ENCODE results near the gene HIVEP3. TPM values are rescaled to one million over a fixed set of nuclear protein-coding genes. Genes with fewer than 3 reads are reported as not detected.

HIVEP3 gene
- total and polyA plus RNA-seq, 3 experiments from 2014 or later: 15.1 to 24.0 (median 23.0) TPM

GRCh38 chr1:41805771-41806471 lies 112.8 kb downstream of the HIVEP3 start:
- Mint-ChIP-seq H3K36me3 (no peaks in the 10 kb centered on the region), H3K4me3 (peak overlapping the region in 6 of 7 donors; percentile 62 to 90 (median 80)), H3K9me3 (no peaks in the 10 kb centered on the region), H3K27me3 (no peaks in the 10 kb centered on the region), H3K4me1 (peaks cover 79 to 89% (median 87%) of the 10 kb centered on the region in 3 donors), H3K27ac (peak overlapping the region; percentile 82 to 95 (median 92))
- ChIA-PET CTCF (interaction anchor here (1.3 kb wide), 1 partner anchor 368 kb away, joined by 4 read pairs; no protein-coding TSS in a partner anchor), POLR2A (no interaction called here)
- H3K27me3 ChIP-seq (ENCODE audit: insufficient read depth, low read length, poor library complexity, severe bottlenecking): no peaks in the 10 kb centered on the region
- H3K27ac ChIP-seq (ENCODE audit: low read depth, low read length): peak overlapping the region; percentile 58
- no peaks in the 10 kb centered on the region for H3K36me3 ChIP-seq (ENCODE audit: insufficient read depth, low read length)
- H3K9me3 ChIP-seq (ENCODE audit: low read length): no peaks in the 10 kb centered on the region
- H3K4me1 ChIP-seq (ENCODE audit: insufficient read depth, low read length): peaks cover 74% of the 10 kb centered on the region
- peak in 3 of 5 donors; percentile 15 to 58 (median 29) for DNase-seq
- peak overlapping the region; percentile 18 for H3K4me3 ChIP-seq (ENCODE audit: low read length)

GRCh38 chr1:41804176-41804575 lies 114.5 kb downstream of the HIVEP3 start:
- H3K4me3 ChIP-seq (ENCODE audit: low read length): no peak overlapping the region

GRCh38 chr1:41803656-41804055 lies 115.1 kb downstream of the HIVEP3 start:
- peak overlapping the region in 6 of 7 donors; percentile 24 to 88 (median 70) for H3K4me3 Mint-ChIP-seq

More at GRCh38 chr1:41804176-41804575, 114.5 kb downstream of the HIVEP3 start:
- no peaks in the 10 kb centered on the region for H3K27me3 ChIP-seq (ENCODE audit: insufficient read depth, low read length, poor library complexity, severe bottlenecking)
- Mint-ChIP-seq H3K4me3 (peak overlapping the region in 6 of 7 donors; percentile 51 to 84 (median 72)), H3K36me3 (peaks cover 0 to 3% (median 0%) of the 10 kb centered on the region in 3 donors), H3K27ac (peak overlapping the region; percentile 89 to 97 (median 93)), H3K4me1 (peaks cover 87 to 94% (median 94%) of the 10 kb centered on the region in 3 donors), H3K27me3 (no peaks in the 10 kb centered on the region), H3K9me3 (no peaks in the 10 kb centered on the region)
- ChIA-PET POLR2A (interaction anchor here (1.6 kb wide), 1 partner anchor 116 kb away, joined by 4 read pairs; no protein-coding TSS in a partner anchor), CTCF (interaction anchor here (1.0 to 1.8 kb wide), 7 partner anchors 8 to 230 kb away, joined by 3 to 8 read pairs (median 3); no protein-coding TSS in a partner anchor)
- H3K27ac ChIP-seq (ENCODE audit: low read depth, low read length): no peak overlapping the region
- H3K9me3 ChIP-seq (ENCODE audit: low read length): no peaks in the 10 kb centered on the region
- no peaks in the 10 kb centered on the region for H3K36me3 ChIP-seq (ENCODE audit: insufficient read depth, low read length)
- H3K4me1 ChIP-seq (ENCODE audit: insufficient read depth, low read length): peaks cover 88% of the 10 kb centered on the region
- peak in 3 of 5 donors; percentile 14 to 58 (median 30) for DNase-seq

DNA sequence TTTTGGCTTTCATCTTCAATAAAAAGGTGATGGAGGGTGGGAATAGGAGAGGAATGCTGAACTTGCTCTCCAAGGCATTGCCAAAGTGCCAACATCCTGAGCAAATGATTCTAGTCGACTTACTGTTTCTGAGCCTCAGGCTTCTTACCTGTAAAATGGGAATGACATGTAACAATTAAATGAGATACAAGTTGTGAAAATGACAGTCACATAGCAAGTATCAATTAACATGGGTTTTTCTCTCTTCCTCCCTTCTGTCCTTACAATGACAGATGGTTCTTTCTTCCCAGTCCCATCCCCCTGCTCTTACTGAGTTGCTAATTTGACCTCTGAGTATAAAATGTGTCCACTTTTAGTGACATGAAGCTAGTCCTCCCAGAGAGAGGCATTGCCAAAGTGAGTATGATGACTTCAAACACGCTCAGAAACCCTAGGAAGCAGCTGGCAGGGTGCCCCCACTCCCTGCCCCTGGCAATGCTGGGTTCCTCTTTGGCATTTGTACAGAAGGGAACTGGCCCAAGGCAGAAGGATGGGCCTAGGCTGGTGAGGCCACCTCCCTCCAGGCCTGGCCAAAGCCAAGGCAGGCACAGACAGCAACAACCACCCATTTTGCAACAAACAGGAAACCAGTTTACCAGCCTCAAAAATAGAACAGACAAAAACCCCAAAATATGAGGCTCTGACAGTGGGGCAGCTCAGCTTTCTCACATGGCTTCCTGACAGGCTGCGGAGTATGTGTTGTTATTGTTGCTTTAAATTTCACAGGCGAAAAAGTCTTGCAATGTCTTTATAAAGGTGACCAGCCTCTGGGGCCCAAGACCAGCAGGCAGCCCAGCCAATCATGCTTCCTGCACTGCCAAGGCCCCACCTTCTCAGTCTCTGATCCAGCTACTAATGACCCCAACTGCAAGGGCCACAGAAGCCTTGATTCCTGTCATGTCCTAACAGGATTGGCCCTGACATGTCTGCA lies 115.9 kb downstream of the HIVEP3 start:
- H3K36me3 Mint-ChIP-seq: peaks cover 0 to 5% (median 0%) of the 10 kb centered on the region in 3 donors
- Histone ChIP-seq H3K27ac (ENCODE audit: low read depth, low read length) (peak overlapping the region; percentile 47), H3K36me3 (ENCODE audit: insufficient read depth, low read length) (no peaks in the 10 kb centered on the region), H3K27me3 (ENCODE audit: insufficient read depth, low read length, poor library complexity, severe bottlenecking) (no peaks in the 10 kb centered on the region), H3K9me3 (ENCODE audit: low read length) (no peaks in the 10 kb centered on the region), H3K4me3 (ENCODE audit: low read length) (peak overlapping the region; percentile 19), H3K4me1 (ENCODE audit: insufficient read depth, low read length) (peaks cover 87% of the 10 kb centered on the region)
- peaks cover 90 to 92% (median 91%) of the 10 kb centered on the region in 3 donors for H3K4me1 Mint-ChIP-seq
- H3K9me3 Mint-ChIP-seq: no peaks in the 10 kb centered on the region
- DNase-seq: peak in 4 of 5 donors; percentile 14 to 62 (median 47)
- peak overlapping the region; percentile 89 to 97 (median 93) for H3K27ac Mint-ChIP-seq
- POLR2A ChIA-PET: interaction anchor here (0.9 to 1.7 kb wide), 3 partner anchors 9 to 117 kb away, joined by 3 to 5 read pairs (median 4); no protein-coding TSS in a partner anchor
- H3K27me3 Mint-ChIP-seq: no peaks in the 10 kb centered on the region
- peak overlapping the region; percentile 6 to 88 (median 67) for H3K4me3 Mint-ChIP-seq
- CTCF ChIA-PET: interaction anchor here (0.8 to 1.8 kb wide), 5 partner anchors 9 to 371 kb away, joined by 3 to 8 read pairs (median 3); no protein-coding TSS in a partner anchor

More at GRCh38 chr1:41803656-41804055, 115.1 kb downstream of the HIVEP3 start:
- POLR2A ChIA-PET: interaction anchor here (0.9 to 1.6 kb wide), 2 partner anchors 13 to 116 kb away, joined by 3 to 4 read pairs; no protein-coding TSS in a partner anchor
- H3K27me3 Mint-ChIP-seq: no peaks in the 10 kb centered on the region
- peak overlapping the region; percentile 89 to 97 (median 93) for H3K27ac Mint-ChIP-seq
- peaks cover 89% of the 10 kb centered on the region for H3K4me1 ChIP-seq (ENCODE audit: insufficient read depth, low read length)
- H3K36me3 Mint-ChIP-seq: peaks cover 0 to 5% (median 0%) of the 10 kb centered on the region in 3 donors
- H3K4me1 Mint-ChIP-seq: peaks cover 92 to 98% (median 96%) of the 10 kb centered on the region in 3 donors
- no peaks in the 10 kb centered on the region for H3K27me3 ChIP-seq (ENCODE audit: insufficient read depth, low read length, poor library complexity, severe bottlenecking)
- CTCF ChIA-PET: interaction anchor here (1.0 to 1.8 kb wide), 5 partner anchors 8 to 230 kb away, joined by 3 to 8 read pairs (median 5); no protein-coding TSS in a partner anchor
- H3K9me3 ChIP-seq (ENCODE audit: low read length): no peaks in the 10 kb centered on the region
- DNase-seq: no peak
- no peaks in the 10 kb centered on the region for H3K36me3 ChIP-seq (ENCODE audit: insufficient read depth, low read length)
- no peaks in the 10 kb centered on the region for H3K9me3 Mint-ChIP-seq
- peak overlapping the region; percentile 19 for H3K4me3 ChIP-seq (ENCODE audit: low read length)
- peak overlapping the region; percentile 12 for H3K27ac ChIP-seq (ENCODE audit: low read depth, low read length)

DNA sequence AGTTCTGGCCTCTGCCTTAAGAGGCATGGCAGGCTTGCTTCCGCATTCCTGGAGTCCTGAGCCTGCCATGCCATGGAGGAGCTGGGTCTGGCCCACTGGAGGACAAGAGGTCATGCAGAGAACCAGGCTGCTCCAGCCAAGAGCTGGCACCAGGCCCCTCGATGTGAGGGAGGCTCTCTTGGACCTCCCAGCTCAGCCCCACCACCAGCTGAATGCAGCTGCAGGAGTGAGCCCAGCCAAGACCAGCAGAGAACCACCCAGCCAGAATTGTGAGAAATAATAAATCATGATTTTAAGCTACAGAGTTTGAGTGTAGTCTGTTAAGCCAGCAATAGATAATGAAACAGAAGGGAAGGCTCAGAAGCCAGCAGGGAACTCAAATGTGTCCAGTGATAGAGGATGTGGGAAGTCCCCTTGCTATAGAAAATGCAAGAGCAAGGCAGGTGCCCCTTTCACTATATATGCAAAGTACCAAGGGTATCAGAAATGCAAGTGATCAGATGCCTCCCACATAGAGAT lies 118.4 kb downstream of the HIVEP3 start:
- Mint-ChIP-seq H3K27me3 (no peaks in the 10 kb centered on the region), H3K4me1 (peaks cover 65 to 67% (median 67%) of the 10 kb centered on the region in 3 donors), H3K4me3 (peak overlapping the region in 5 of 7 donors; percentile 2 to 64 (median 40)), H3K36me3 (peaks cover 0 to 5% (median 0%) of the 10 kb centered on the region in 3 donors), H3K9me3 (no peaks in the 10 kb centered on the region), H3K27ac (peak overlapping the region; percentile 2 to 93 (median 85))
- no peak for DNase-seq
- Histone ChIP-seq H3K27ac (ENCODE audit: low read depth, low read length) (no peak overlapping the region), H3K9me3 (ENCODE audit: low read length) (no peaks in the 10 kb centered on the region), H3K4me1 (ENCODE audit: insufficient read depth, low read length) (peaks cover 63% of the 10 kb centered on the region), H3K27me3 (ENCODE audit: insufficient read depth, low read length, poor library complexity, severe bottlenecking) (no peaks in the 10 kb centered on the region), H3K4me3 (ENCODE audit: low read length) (no peak overlapping the region), H3K36me3 (ENCODE audit: insufficient read depth, low read length) (no peaks in the 10 kb centered on the region)
- ChIA-PET POLR2A (no interaction called here), CTCF (no interaction called here)

GRCh38 chr1:41799723-41800122 lies 119.0 kb downstream of the HIVEP3 start:
- H3K36me3 ChIP-seq (ENCODE audit: insufficient read depth, low read length): no peaks in the 10 kb centered on the region
- H3K4me1 Mint-ChIP-seq: peaks cover 60 to 62% (median 60%) of the 10 kb centered on the region in 3 donors
- no peaks in the 10 kb centered on the region for H3K9me3 ChIP-seq (ENCODE audit: low read length)
- DNase-seq: no peak
- no peaks in the 10 kb centered on the region for H3K9me3 Mint-ChIP-seq
- H3K4me1 ChIP-seq (ENCODE audit: insufficient read depth, low read length): peaks cover 56% of the 10 kb centered on the region
- POLR2A ChIA-PET: no interaction called here
- H3K27ac ChIP-seq (ENCODE audit: low read depth, low read length): no peak overlapping the region
- no peak overlapping the region for H3K4me3 ChIP-seq (ENCODE audit: low read length)
- H3K4me3 Mint-ChIP-seq: peak overlapping the region in 3 of 7 donors; percentile 15 to 64 (median 32)
- CTCF ChIA-PET: no interaction called here
- peak overlapping the region; percentile 42 to 93 (median 85) for H3K27ac Mint-ChIP-seq
- no peaks in the 10 kb centered on the region for H3K27me3 ChIP-seq (ENCODE audit: insufficient read depth, low read length, poor library complexity, severe bottlenecking)
- H3K36me3 Mint-ChIP-seq: peaks cover 0 to 5% (median 0%) of the 10 kb centered on the region in 3 donors
- H3K27me3 Mint-ChIP-seq: no peaks in the 10 kb centered on the region

- H3K9me3 ChIP-seq (ENCODE audit: low read length): no peaks in the 10 kb centered on the region
- H3K27me3 ChIP-seq (ENCODE audit: insufficient read depth, low read length, poor library complexity, severe bottlenecking): no peaks in the 10 kb centered on the region
- ChIA-PET POLR2A (no interaction called here), CTCF (no interaction called here)
- Mint-ChIP-seq H3K4me1 (peaks cover 55 to 58% (median 55%) of the 10 kb centered on the region in 3 donors), H3K27ac (peak overlapping the region in 7 of 8 donors; percentile 58 to 93 (median 86)), H3K27me3 (no peaks in the 10 kb centered on the region), H3K36me3 (peaks cover 0 to 5% (median 0%) of the 10 kb centered on the region in 3 donors), H3K9me3 (no peaks in the 10 kb centered on the region), H3K4me3 (peak overlapping the region in 2 of 7 donors; percentile 15 to 32)
- no peak overlapping the region for H3K27ac ChIP-seq (ENCODE audit: low read depth, low read length)
- H3K4me3 ChIP-seq (ENCODE audit: low read length): no peak overlapping the region
- no peaks in the 10 kb centered on the region for H3K36me3 ChIP-seq (ENCODE audit: insufficient read depth, low read length)
- H3K4me1 ChIP-seq (ENCODE audit: insufficient read depth, low read length): peaks cover 51% of the 10 kb centered on the region
- DNase-seq: no peak
Measured at GRCh38 chr1:41799205-41799604, 119.5 kb downstream of the HIVEP3 start.
